Spleen (tissue), 11 donors: ENCODE results near the gene KCNAB1. TPM values are rescaled to one million over a fixed set of nuclear protein-coding genes. Genes with fewer than 3 reads are reported as not detected.
A peak's percentile ranks its signal among the peaks of the same experiment; 100 is the strongest.

Experiments
- DNase-seq: peaks from one replicate; pipeline ENCODE4 v3.0.0-alpha.2; 2020
- H3K27ac ChIP-seq, 8 donors: fragments of 200-600 bp; sonication (generic) in 7 of 8; 1 replicate in 4 of 8; 2 replicates in 4 of 8; pipeline versions ENCODE4 v1.5.0 to v1.8.0; 2016 to 2021; ENCODE audit warnings: inconsistent platforms in 4 of 8, mild to moderate bottlenecking in 4 of 8, moderate library complexity in 1 of 8
- H3K27me3 ChIP-seq, 7 donors: fragments of 200-600 bp; sonication (generic) in 6 of 7; replicated peaks in 1 of 7; 1 replicate in 4 of 7; 2 replicates in 3 of 7; pipeline versions ENCODE4 v1.5.0 to v1.8.0; 2016 to 2021; ENCODE audit warnings: inconsistent platforms in 3 of 7, mild to moderate bottlenecking in 1 of 7
- H3K36me3 ChIP-seq, 6 donors: fragments of 200-600 bp; sonication (generic) in 5 of 6; 1 replicate in 4 of 6; 2 replicates in 2 of 6; pipeline versions ENCODE4 v1.5.0 to v1.8.0; 2016 to 2021; ENCODE audit warnings: inconsistent platforms in 2 of 6
- H3K4me1 ChIP-seq, 6 donors: fragments of 200-600 bp; sonication (generic) in 5 of 6; 1 replicate in 3 of 6; 2 replicates in 3 of 6; pipeline versions ENCODE4 v1.5.0 to v1.8.0; 2016 to 2021; ENCODE audit warnings: inconsistent platforms in 3 of 6
- H3K4me3 ChIP-seq, 8 donors: fragments of 200-600 bp; sonication (generic) in 7 of 8; 1 replicate in 4 of 8; 2 replicates in 4 of 8; pipeline versions ENCODE4 v1.5.0 to v1.8.0; 2016 to 2021; ENCODE audit warnings: inconsistent platforms in 4 of 8, mild to moderate bottlenecking in 4 of 8, moderate library complexity in 2 of 8
- H3K9me3 ChIP-seq, 8 donors: fragments of 200-600 bp; sonication (generic) in 7 of 8; 1 replicate in 4 of 8; 2 replicates in 4 of 8; pipeline versions ENCODE4 v1.5.0 to v1.8.0; 2016 to 2021; ENCODE audit warnings: inconsistent platforms in 4 of 8
- CTCF ChIP-seq, 11 experiments: fragments of 200-600 bp in 7 of 11; fragments of 450-650 bp in 4 of 11; sonication (generic) in 4 of 11; IDR thresholded peaks in 8 of 11; conservative IDR thresholded peaks in 3 of 11; 1 replicate in 7 of 11; 2 replicates in 4 of 11; pipeline versions ENCODE4 v1.4.0 to v1.8.0; 2016 to 2021; ENCODE audit warnings: antibody characterized with exemption in 11 of 11, inconsistent platforms in 4 of 11, mild to moderate bottlenecking in 1 of 11
- POLR2A ChIP-seq, 3 donors: fragments of 450-650 bp; IDR thresholded peaks; one replicate each; pipeline ENCODE4 v1.5.1; 2017; ENCODE audit warnings: antibody characterized with exemption in 3 of 3, mild to moderate bottlenecking in 1 of 3
- POLR2AphosphoS5 ChIP-seq, 3 donors: sonication (generic); formaldehyde crosslinking; IDR thresholded peaks; one replicate each; pipeline ENCODE4 v1.5.1; 2017; ENCODE audit warnings: antibody characterized with exemption in 3 of 3
- WGBS, 5 donors: extraction: QIAGEN DNeasy Blood & Tissue Kit in 3 of 5; methylation state at CpG; one replicate each; pipeline versions ENCODE4 v1.1.5 to v1.1.7; 2013 to 2018; 5-methylcytosine and 5-hydroxymethylcytosine counted together
- intact Hi-C: fragments of 100-400 bp; cut with DNase I; formaldehyde crosslinking; loops from one replicate; pipeline ENCODE4 v1.15.0; 2023; ENCODE audit warnings: low total_unique reads
- polyA plus RNA-seq, 3 donors: library from polyadenylated mRNA; stranded (reverse); fragments of 200-250 nt; gene quantifications; one replicate each; pipeline ENCODE4 v1.2.1, GENCODE V29; 2013
- total RNA-seq, 7 donors: library from RNA; depleted of rRNA in 3 of 7; stranded (reverse); fragments of >200 nt in 3 of 7; fragmentation: NEBNext Ultra II Directional in 4 of 7; extraction: Animal tissue kit (Norgen Biotek cat#: 25700) in 4 of 7; gene quantifications; one replicate each; pipeline versions ENCODE4 v1.1.0 to v1.2.1, GENCODE V29; 2016 to 2021
- donor health status: healthy with polysubstance abuse.
- donor health status: DM: no; HTN: no; CAD: no; lungs with moderate emphysema.
- donor health status: DM: no; HTN: no; CAD: no.
- donor health status: Bipolar disorder and iron deficiency.
- donor health status: healthy.
- donor health status: DM: no; HTN: no; CAD: no.
- donor health status: DM: yes; HTN: yes; CAD: no.

The KCNAB1 gene
- total and polyA plus RNA-seq, 10 donors, result 0.59 to 10.5 (median 6.3) TPM

DNA sequence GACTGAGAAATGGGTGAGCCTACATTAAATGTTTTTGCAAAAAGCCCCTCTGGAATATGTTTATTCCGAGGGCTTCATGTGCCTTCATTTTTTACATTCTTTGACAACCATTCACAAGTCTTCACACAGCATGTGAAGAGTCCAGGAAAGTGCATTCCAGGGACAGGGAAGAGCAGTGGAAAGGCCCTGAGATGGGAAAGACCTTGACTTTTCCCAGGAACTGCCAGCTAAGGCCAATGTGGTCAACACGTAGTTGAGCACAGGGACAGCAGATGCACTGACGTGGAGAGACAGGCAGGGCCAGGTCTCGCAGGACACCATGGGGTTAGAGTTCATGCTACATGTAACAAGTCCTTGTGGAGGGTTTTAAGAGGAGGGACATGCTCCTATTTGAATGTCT is 412.8 kb downstream of the KCNAB1 start:
- 74 to 93% (median 81%) methylated on average over 4 of the region's 4 CpGs for WGBS, 5 donors
- intact Hi-C loops, result no loop called here
- DNase-seq, result no peak
- H3K27me3 ChIP-seq, result no peaks in the 10 kb centered on the region
- no peaks in the 10 kb centered on the region for H3K4me1 ChIP-seq
- no peaks in the 10 kb centered on the region for H3K9me3 ChIP-seq
- H3K27ac ChIP-seq, result no peak overlapping the region
- TF ChIP-seq POLR2AphosphoS5 (IDR thresholded peaks at IDR 0.05) (no peak), POLR2A (IDR thresholded peaks at IDR 0.05) (no peak), CTCF (IDR thresholded peaks at IDR 0.05 in 8 of 11, conservative IDR thresholded peaks at IDR 0.05 in 3 of 11) (no peak)
- H3K4me3 ChIP-seq, result no peak overlapping the region
- peaks cover 0 to 27% (median 2%) of the 10 kb centered on the region in 6 donors for H3K36me3 ChIP-seq

GRCh38 chr3:156535162-156535627 is 414.8 kb downstream of the KCNAB1 start:
- Histone ChIP-seq H3K27me3 (no peaks in the 10 kb centered on the region), H3K4me3 (no peak overlapping the region), H3K9me3 (no peaks in the 10 kb centered on the region), H3K4me1 (no peaks in the 10 kb centered on the region), H3K27ac (no peak overlapping the region), H3K36me3 (peaks cover 0 to 47% (median 13%) of the 10 kb centered on the region in 6 donors)
- TF ChIP-seq POLR2AphosphoS5 (IDR thresholded peaks at IDR 0.05), result peak in 1 of 3 donors; percentile 45
- no peak for TF ChIP-seq CTCF (IDR thresholded peaks at IDR 0.05 in 8 of 11, conservative IDR thresholded peaks at IDR 0.05 in 3 of 11)
- DNase-seq, result no peak
- 49 to 69% (median 67%) methylated on average over 4 of the region's 4 CpGs for WGBS, 5 donors
- intact Hi-C loops, result no loop called here

DNA sequence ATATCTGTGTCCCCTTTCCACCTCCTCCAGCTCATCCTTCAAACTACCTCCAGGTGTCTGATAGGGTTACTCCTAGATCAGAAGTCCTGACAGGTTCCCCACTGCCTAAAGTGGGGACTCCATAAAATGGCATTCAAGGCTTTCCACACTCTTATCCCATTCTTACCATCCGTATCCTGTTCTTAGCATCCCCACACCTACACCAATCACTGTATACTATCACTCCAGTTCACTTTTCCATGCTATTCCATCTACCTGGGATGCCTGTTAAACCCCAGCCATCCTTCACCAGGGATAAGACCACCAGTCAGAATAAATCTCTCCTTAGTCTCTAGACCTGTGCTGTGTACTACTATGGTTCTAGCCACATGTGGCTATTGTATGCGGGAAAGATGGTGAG is 415.4 kb downstream of the KCNAB1 start:
- H3K27ac ChIP-seq, result no peak overlapping the region
- H3K36me3 ChIP-seq, result peaks cover 0 to 53% (median 13%) of the 10 kb centered on the region in 6 donors
- TF ChIP-seq POLR2A (IDR thresholded peaks at IDR 0.05), result no peak
- no peak for TF ChIP-seq POLR2AphosphoS5 (IDR thresholded peaks at IDR 0.05)
- no peak for TF ChIP-seq CTCF (IDR thresholded peaks at IDR 0.05 in 8 of 11, conservative IDR thresholded peaks at IDR 0.05 in 3 of 11)
- H3K4me1 ChIP-seq, result peaks cover 0 to 2% (median 0%) of the 10 kb centered on the region in 6 donors
- H3K27me3 ChIP-seq, result no peaks in the 10 kb centered on the region
- no peak overlapping the region for H3K4me3 ChIP-seq
- intact Hi-C loops, result no loop called here
- 96 to 100% (median 99%) methylated on average over 2 of the region's 2 CpGs for WGBS, 5 donors
- no peaks in the 10 kb centered on the region for H3K9me3 ChIP-seq
- DNase-seq, result no peak

GRCh38 chr3:156536524-156537316 is 416.3 kb downstream of the KCNAB1 start:
- Histone ChIP-seq H3K4me1 (peaks cover 0 to 7% (median 0%) of the 10 kb centered on the region in 6 donors), H3K27ac (no peak overlapping the region), H3K27me3 (no peaks in the 10 kb centered on the region), H3K9me3 (no peaks in the 10 kb centered on the region), H3K36me3 (peaks cover 0 to 54% (median 15%) of the 10 kb centered on the region in 6 donors), H3K4me3 (no peak overlapping the region)
- WGBS, 5 donors, result 84 to 91% (median 89%) methylated on average over 6 of the region's 6 CpGs
- TF ChIP-seq POLR2A (IDR thresholded peaks at IDR 0.05), result no peak
- TF ChIP-seq POLR2AphosphoS5 (IDR thresholded peaks at IDR 0.05), result peak in 1 of 3 donors; percentile 15
- DNase-seq, result no peak
- intact Hi-C loops, result no loop called here
